GM21360 (cell line): Measurements from ENCODE around the gene SLC66A3.

ENCODE experiments used
- ATAC-seq: cut with Tn5 transposase; IDR thresholded peaks from one replicate; pipeline ENCODE4 v1.9.1; 2021; ENCODE audit warnings: mild to moderate bottlenecking, moderate library complexity; ENCODE audit not compliant: unreplicated experiment

The SLC66A3 gene

DNA sequence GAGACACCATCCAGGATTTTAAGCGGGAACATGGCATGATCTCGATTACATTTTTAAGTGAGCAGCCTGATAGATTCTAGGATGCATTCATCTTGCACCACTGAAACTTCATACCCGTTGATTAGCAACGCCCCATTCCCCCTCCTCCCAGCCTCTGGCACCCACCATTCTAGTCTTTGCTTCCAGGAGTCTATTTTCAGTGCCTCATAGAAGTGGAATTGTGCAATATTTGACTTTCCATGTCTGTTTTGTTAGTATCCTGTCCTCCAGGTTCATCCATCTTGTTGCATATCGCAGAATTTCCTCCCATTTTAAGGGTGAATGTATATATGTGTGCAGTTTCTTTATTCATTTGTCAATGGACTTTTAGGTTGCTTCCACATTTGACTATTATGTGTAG, 20.9 kb upstream of the SLC66A3 start:
- no peak for ATAC-seq

DNA sequence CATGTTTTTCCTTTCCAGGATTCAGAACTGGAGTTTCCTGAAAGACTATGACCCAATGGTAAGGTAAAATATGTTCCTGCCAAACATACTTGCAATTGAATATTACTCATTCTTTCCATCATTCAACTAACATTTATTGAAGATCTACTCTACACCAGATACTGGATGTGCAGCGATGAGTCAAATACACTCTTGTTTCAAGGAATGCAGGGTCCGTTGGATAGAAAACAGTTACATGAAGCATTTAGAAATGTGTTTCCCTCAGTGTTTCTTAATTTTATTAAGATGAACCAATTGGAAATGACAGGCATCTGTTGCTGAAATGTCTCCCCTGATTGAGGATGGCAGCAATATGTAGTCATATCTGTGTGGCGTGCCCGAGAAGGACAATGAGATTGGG, 14.8 kb upstream of the SLC66A3 start:
- no peak for ATAC-seq

DNA sequence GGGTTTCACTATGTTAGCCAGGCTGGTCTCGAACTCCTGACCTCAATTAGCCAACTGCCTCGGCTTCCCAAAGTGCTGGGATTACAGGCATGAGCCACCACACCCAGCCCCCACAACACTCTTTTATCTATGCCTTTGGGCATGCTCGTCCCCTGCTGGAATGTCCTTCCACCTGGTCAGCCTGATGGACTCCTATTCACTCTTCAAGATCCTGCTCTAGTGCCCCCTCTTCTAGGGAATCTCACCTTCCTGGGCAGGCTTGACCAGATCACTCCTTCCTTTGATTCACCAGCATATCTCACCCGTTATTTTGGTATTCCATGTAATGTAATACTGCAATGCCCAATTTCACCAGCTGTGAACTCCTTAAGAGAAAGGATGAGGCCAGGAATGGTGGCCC, 13.9 kb upstream of the SLC66A3 start:
- no peak for ATAC-seq

DNA sequence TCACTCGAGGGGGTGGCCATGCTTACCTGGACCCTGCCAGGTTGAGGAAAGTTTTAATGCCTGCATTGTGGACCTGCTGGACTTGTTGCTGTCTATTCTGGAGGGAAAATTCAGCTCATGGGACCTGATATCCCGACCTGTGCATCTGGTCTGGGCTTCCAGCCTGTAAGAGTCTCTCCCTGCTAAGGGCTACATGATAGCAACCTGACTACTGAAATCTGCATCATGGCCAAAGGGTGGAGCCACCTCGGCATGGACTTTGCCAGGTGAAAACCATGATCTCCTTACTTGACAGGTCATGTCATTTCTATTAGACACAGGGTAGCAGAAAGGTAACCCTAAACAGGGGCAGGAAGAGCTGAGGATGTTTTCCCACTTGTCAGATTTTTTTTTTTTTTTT, 12.9 kb upstream of the SLC66A3 start:
- ATAC-seq = no peak

DNA sequence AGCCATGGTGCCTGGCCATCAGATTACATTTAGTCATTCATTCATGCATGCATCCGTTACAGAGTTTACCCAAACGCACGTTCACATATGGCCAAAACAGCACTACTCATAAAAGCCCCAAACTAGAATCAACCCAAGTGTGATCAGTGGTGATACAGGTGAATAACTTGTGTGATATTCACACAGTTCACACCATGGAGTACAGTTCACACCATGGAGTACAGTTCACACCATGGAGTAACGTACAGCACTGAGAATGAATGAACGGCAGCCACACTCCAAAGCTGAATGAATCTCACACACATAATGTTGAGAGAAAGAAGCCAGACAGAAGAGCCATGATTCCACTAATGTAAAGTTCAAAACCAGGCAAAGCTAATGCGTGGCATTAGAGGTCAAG, 12.3 kb upstream of the SLC66A3 start:
- ATAC-seq = no peak

DNA sequence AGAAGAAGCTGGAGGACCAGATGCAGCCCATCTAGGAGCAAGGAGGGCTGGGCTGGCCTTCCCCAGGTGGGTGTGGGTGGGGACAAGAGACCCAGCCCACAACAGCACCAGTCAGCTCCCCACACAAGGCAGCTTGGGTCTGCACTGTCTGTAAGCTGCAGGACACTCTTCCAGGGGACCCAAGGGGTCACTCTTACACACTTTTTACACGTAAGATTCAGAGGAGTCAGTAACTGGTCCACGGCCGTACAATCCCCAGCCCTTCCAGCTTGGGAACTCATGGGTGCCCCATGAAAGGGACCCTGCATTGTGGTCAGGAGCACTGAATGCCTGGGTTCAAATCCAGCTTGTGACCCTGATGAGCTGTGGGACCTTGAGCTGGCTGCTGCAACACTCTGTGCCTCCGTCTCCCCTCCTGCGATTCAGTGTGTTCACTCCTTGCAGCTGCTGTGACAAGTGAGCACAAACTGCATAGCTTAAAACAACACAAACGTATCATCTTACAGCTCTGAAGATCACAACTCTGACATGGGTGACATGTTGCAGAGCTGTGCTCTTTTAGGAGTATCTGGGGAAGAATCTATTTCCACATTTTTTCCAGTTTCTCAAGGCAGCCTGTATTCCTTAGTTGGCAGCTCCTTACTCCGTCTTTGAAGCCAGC, 11.1 kb upstream of the SLC66A3 start:
- ATAC-seq = no peak

DNA sequence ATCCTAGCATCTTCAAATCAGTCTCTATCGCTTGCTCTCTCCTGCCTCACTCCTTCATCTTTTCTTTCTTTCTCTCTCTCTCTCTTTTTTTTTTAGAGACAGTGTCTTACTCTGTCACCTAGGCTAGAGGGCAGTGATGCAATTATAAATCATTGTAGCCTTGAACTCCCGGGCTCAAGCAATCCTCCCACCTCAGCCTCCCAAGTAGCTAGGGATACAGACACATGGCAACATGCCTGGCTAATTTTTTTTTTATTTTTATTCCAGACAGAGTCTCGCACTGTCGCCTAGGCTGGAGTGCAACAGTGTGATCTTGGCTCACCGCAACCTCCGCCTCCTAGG, 10.6 kb upstream of the SLC66A3 start:
- no peak for ATAC-seq

DNA sequence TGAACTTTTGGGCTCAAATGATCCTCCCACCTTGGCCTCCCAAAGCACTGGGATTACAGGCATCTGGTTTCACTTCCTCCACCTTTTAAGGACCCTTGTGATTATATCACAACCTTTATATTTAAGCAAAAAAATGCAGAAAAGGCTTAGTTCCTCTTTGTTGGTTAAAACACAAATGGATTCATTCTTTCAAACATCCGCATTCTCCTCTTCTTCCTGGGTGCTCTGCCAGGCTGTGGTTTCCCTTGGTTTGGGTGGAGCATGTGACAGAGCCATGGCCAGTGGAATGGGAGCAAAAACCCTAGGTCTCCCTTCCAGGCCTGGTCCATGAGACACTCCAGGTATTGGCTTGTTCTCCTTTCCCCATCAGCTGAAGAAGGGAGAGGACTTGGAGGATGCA, 9.9 kb upstream of the SLC66A3 start:
- ATAC-seq = no peak

DNA sequence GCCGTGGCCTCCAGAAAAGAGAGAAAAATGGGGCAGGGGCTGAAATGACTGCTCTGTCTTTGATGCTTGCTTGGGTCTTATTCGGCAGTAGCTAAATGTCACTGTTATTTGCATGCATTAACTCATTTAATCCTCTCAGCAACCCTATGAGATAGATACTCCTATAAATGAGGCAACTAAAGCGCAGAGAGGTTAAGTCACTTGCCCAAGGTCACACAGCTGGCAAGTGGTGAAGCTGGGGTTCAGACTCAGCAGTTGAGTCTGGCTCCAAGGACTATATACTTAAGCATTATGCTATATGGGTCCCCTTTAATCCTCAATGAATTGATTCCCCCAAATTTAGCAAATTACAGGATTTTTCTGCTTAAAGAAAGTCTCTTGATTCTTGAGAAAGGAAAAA, 9.2 kb upstream of the SLC66A3 start:
- ATAC-seq = no peak

DNA sequence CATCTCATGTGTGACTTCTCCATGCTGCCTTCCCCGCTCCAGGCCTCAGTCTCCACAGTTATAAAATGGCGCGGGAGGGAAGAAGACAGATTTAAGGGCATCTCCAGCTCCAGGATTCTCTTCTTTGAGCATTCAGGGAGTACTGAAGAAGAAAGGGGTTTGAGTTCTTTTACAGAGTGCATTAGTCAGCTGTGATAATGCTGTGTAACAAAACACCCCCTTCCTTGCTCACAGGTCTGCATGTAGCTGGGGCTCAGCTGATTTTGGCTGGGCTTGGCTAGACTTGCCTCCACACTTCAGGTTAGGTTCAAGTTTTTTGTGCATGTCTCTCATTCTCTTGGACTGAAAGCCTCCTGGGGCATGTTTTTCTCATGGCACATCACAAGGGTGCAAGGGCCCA, 8.0 kb upstream of the SLC66A3 start:
- no peak for ATAC-seq

DNA sequence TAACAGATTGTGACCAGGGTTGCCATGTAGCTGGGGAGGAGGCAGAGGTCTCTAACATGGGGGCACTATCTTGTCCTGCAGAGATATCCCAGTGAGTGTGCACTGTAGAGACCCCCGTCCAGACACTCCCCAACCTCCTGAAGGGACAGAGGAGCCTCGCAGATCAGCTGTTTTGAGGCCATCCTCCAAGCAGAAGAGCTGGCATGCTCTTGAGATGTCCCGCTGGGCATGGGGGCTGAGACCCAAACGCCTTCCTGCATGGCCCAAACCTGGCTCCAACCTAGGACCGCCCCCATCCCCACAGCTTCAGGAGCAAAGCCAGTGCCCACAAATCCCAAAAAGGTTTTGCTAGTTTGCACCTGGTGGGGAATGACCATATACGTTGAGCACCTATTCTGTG, 2.7 kb upstream of the SLC66A3 start:
- ATAC-seq = no peak

DNA sequence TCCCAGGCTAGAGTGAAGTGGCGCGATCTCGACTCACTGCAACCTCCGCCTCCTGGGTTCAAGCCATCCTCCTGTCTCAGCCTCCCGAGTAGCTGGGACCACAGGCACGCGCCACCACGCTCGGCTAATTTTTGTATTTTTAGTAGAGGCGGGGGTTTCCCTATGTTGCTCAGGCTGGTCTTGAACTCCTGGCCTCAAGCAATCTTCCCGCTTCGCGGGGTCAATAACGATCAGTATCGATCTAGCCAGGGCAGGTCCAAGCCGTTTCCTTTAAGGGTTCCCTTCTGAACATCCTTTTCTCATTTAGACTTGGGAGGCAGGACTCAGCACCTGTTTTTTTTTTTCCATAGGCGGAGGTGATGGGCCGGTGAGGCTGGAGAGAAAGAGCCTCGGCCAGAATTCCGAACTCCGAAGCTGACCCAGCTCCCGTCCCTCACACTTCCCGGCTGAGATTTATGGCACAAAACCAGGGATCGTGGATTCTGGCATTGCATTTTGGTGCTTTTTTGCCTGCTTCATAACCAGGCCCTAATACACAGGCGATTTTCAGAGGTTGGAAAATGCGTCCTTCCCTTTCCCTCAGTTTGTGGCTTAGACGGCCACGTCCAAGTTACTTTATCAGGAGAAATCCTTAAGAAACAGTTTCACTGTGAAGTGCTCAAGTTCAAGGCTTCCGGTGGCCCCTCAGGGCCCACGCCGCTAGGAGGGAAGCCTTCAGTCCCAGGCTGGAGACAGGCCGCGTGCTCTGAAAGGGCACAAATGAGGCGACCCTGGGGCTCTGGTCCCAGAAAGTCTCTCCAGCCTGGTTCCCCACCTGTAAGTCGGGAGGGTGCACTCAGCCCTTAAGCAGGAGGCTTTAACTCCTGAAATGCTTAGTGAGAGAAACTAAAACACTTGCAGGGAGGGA, 998 bp upstream of the SLC66A3 start:
- ATAC-seq = peak; percentile 9

DNA sequence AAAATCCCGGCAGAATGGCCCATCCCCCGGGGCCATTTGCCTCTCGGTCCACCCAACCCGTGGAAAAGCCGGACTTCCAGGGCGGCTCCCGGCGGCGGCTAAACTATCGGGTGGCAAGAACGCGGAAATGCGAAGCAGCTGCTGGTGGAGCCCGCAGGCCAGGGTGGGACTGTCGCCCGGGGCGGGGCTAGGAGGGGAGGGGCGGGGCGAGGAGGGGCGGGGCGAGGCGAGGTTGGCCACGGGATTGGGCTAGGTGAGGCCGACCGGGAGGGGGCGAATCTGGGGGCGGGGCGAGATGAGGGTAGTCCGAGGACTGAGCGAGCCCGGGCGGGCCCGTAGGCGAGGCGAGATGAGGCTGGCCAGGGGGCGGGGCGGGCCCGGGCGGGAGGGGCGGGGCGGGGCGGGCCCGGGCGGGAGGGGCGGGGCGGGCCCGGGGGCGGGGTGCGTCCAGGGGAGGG, 315 bp upstream of the SLC66A3 start:
- peak; percentile 74 for ATAC-seq

DNA sequence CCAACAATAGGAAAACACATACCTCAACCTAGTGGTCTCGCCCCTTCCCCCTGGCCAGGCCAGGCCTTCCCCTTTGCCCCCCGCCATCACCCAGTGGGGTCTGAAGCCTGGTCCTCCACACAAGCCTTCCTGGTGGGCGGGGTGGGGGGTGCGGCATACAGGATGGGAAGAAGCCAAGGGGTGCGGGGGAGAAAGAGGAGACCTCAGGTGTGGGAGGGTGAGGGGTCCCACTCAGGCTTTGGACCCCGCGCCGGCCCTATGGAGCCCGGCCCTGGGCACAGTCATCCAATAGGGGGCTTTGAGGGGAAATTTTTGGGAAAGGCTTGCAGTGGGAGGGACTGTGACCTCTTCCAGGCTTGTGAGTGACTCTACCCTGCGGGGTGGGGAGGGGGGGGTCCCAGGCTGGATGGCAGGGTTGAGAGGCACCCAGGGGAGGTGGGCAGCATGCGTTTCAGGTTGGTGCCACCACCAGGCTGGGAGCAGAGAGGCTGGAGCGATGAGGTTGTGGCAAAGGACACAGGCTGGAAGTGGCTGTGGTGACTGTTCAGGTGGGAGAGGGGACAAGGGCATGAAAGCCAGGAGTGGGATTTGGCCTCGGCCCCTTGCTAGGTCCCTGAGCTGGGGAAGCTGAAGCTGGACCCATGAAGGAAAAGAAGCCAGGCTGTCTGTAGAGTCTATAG, 1.3 kb downstream of the SLC66A3 start:
- no peak for ATAC-seq

DNA sequence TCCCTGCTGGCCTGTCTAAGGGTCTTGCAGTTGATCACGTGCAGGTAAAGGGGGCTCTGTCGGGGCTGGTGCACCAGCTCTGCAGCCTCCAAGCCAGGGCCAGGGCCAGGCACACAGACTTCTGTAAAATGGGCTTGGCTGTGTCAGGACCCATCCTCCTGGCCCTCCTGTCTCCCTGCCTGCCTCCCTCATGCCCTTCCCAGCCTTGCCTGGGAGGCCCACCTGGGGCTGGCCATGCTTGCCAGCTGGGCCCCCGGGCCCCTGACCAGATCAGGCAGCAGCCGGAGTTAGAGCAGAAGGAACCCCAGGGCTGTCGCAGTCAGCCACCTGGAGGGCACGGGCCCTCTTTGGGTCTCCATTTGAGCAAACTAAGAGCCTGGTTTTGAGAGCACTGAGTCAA, 2.0 kb downstream of the SLC66A3 start:
- ATAC-seq = no peak

DNA sequence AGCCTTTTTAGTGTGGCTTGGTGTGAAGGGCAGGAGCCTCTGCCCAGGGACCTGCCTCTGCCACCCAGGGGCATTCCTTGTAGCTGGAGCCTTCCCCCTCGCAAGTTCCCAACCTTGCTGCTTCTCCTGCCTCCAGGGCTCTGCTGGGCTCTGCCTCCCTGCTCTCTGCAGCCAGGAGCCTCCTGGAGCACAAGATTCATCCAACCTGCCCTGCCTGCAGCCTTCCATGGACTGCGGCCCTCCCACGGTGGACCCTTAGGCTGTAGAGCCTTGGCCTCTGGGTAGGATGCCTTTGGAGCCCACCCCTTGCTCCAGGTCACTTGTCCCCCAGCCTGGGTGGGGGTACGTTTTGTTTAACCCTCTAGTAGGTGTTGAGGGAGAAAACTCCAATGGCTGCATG, 2.5 kb downstream of the SLC66A3 start:
- ATAC-seq = no peak

DNA sequence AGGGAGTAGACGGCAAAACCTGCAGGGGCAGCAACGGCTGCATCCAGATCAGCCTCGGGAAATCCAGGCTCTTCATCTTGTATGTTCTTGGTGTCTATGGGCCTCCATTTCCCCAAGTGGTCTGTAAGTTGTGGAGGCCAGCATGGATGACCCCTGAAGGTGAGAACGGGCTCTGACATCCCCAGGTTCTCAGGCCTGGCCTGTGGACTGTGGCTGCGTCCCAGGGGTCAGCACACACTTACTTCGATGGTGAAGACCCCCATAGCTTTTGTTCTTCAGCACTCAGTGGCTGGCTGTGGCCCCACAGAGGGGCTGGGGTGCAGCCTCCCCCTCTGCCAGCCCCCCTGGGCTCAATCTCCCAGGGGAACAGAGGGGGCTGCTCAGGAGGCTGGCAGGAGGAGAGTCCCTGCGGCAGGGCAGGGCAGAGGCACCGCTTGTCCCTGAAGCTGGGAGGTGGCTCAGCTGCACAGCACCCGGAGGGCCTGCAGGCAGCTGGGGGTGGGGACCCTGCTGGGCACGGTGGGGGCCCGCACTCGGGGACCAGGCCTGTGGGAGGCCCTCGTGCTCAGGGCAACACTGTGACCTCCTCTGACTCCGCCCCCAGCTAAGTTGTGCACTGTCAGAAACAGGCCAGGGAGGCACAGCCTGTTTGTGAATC, 3.8 kb downstream of the SLC66A3 start:
- no peak for ATAC-seq

DNA sequence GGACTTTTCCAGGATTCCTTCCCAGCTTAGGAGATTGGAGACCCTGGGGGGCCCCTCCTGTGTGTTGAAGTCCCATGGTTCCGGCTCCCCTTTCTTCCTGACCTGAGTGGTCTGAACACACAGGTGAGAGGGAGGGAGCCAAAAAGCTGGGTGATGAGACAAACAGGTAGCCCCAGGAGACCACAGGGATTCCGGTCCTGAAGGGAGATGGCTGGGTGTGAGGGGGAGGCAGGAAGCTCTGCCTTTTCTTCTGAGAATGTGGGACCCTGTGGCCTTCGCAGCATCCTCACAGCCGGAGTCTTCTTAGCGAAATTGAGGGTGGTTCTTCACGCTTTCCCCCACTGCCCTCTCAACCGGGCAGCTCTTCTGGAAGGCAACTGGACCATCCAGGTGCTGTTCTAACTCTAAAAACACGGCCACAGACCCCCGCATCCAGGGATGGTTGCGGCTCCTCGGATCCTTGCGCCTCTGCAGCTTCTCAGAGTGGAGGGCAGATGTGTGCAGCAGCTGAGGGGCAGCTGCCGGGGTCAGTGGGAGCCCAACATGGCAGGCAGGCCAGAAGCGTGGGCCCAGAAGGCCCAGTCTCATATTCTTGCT, 4.4 kb downstream of the SLC66A3 start:
- no peak for ATAC-seq

DNA sequence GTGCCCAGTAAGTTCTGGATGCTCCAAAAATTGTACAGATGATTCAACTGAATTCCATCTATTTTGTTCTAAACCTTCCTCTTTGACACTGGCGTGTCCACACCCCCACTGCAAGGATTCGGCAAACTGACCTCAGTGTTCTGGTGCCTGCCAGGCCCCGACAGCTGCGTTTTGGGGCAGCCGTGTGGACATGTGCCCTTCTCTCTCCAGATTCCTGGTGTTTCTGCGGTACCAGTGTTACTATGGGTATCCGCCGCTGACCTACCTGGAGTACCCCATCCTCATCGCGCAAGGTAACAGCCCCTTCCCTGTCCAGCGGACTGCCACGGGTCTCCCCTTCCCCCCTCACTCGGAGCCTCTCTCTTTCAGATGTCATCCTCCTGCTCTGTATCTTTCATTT, 5.0 kb downstream of the SLC66A3 start:
- ATAC-seq = no peak

DNA sequence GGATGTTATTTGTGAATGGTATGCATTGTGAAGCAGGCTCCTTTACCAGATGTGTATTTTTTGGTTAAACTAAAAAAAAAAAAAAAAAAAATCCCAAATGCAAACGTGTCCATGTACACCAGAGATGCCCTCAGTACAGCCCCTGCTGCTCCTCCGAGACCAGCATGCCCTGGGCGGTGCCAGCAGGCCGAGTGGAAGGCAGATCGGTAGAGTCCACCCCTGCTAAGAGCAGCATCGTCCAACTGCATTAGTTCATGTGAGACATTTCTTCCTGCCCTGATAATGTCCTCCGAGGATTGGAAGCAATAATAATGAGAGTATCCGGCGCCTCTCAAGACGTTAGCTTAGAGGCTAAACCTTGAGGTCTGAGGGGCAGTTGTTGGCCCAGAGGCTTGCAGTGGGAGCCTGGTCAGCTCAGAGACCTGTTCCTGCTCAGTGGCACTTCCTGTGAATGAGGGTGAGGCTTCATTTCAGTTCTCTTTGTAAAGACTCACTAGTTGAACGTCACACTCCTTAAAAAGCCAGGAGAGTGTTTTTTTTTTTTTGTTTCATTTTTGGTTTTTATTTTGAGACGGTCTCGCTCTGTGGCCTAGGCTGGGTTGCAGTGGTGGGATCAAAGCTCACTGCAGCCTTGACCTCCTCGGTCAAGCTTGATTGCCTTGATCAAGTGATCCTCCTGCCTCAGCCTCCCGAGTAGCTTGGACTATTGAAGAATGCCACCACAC, 5.6 kb downstream of the SLC66A3 start:
- ATAC-seq = peak; percentile 71
